Neural cell (in vitro differentiated cells): ENCODE data around the gene NPAS3. TPM values are rescaled to one million over a fixed set of nuclear protein-coding genes. Genes with fewer than 3 reads are reported as not detected.

Source experiments
- H2AFZ ChIP-seq: fragments of 200-600, 300-800 bp; sonication (generic), shearing (Covaris generic); 2 replicates; pipeline ENCODE4 v1.6.0; 2014; ENCODE audit warnings: low read depth, mild to moderate bottlenecking, antibody characterized with exemption, low read length, moderate library complexity
- H3F3A ChIP-seq: fragments of 200-600 bp; shearing (Covaris generic); 2 replicates; pipeline ENCODE4 v1.6.1; 2016; ENCODE audit warnings: mild to moderate bottlenecking, moderate library complexity, mixed read lengths, antibody characterized with exemption, low read length; ENCODE audit not compliant: insufficient read depth, poor library complexity, severe bottlenecking
- H3K27ac ChIP-seq: fragments of 200-600, 300-800 bp; sonication (generic), shearing (Covaris generic); 2 replicates; pipeline ENCODE4 v1.5.1; 2014; ENCODE audit warnings: mild to moderate bottlenecking, low read length, moderate library complexity
- H3K27me3 ChIP-seq: fragments of 300-800, 200-600 bp; sonication (generic), shearing (Covaris generic); 2 replicates; pipeline ENCODE4 v1.6.0; 2014; ENCODE audit warnings: mild to moderate bottlenecking, low read depth, low read length, moderate library complexity; ENCODE audit not compliant: insufficient read depth
- H3K36me3 ChIP-seq: fragments of 300-800, 200-600 bp; sonication (generic), shearing (Covaris generic); 2 replicates; pipeline ENCODE4 v1.5.1; 2014; ENCODE audit warnings: mild to moderate bottlenecking, antibody characterized with exemption, low read length, moderate library complexity; ENCODE audit not compliant: insufficient read depth
- H3K4me2 ChIP-seq: fragments of 300-800, 200-600 bp; sonication (generic), shearing (Covaris generic); 2 replicates; pipeline ENCODE4 v1.6.0; 2014; ENCODE audit warnings: mild to moderate bottlenecking, low read length
- H3K4me3 ChIP-seq: fragments of 300-800, 200-600 bp; sonication (generic), shearing (Covaris generic); 2 replicates; pipeline ENCODE4 v1.5.1; 2014; ENCODE audit warnings: mild to moderate bottlenecking, low read length, moderate library complexity
- H3K79me2 ChIP-seq: fragments of 200-600 bp; shearing (Covaris generic); replicated peaks from 2 replicates; pipeline ENCODE4 v1.6.0; 2014; ENCODE audit warnings: mild to moderate bottlenecking, low read length, moderate library complexity; ENCODE audit not compliant: insufficient read depth
- H3K9ac ChIP-seq: fragments of 300-800, 200-600 bp; sonication (generic), shearing (Covaris generic); 2 replicates; pipeline ENCODE4 v1.6.1; 2016; ENCODE audit warnings: mild to moderate bottlenecking, low read length, mixed read lengths
- H3K9me2 ChIP-seq: fragments of 200-600 bp; shearing (Covaris generic); 2 replicates; pipeline ENCODE4 v1.6.1; 2016; ENCODE audit warnings: mild to moderate bottlenecking, low read length, mixed read lengths; ENCODE audit not compliant: insufficient read depth
- H3K9me3 ChIP-seq: fragments of 200-600, 300-800 bp; sonication (generic), shearing (Covaris generic); 2 replicates; pipeline ENCODE4 v1.6.1; 2016; ENCODE audit warnings: mild to moderate bottlenecking, mixed run types, low read length, moderate library complexity, mixed read lengths
- H4K20me1 ChIP-seq: fragments of 200-600 bp; shearing (Covaris generic); 2 replicates; pipeline ENCODE4 v1.6.1; 2016; ENCODE audit warnings: mild to moderate bottlenecking, mixed run types; ENCODE audit not compliant: insufficient read depth
- CTCF ChIP-seq: fragments of 450-650 bp; IDR thresholded peaks from 2 replicates; pipeline ENCODE4 v1.5.1; 2014; ENCODE audit warnings: antibody characterized with exemption, mild to moderate bottlenecking, moderate library complexity; ENCODE audit not compliant: poor library complexity, severe bottlenecking
- EP300 ChIP-seq: fragments of 450-650 bp; conservative IDR thresholded peaks from 2 replicates; pipeline ENCODE4 v1.6.1; 2014; ENCODE audit warnings: antibody characterized with exemption, mild to moderate bottlenecking, moderate library complexity; ENCODE audit not compliant: poor library complexity, severe bottlenecking
- EZH2 ChIP-seq: fragments of 200-600, 300-800 bp; shearing (Covaris generic), sonication (generic); IDR thresholded peaks from 2 replicates; pipeline ENCODE4 v1.6.1; 2014; ENCODE audit warnings: antibody characterized with exemption, low read length, borderline replicate concordance, mild to moderate bottlenecking; ENCODE audit not compliant: insufficient read depth, poor library complexity, severe bottlenecking
- MXI1 ChIP-seq: fragments of 450-650 bp; conservative IDR thresholded peaks from 2 replicates; pipeline ENCODE4 v1.6.1; 2014; ENCODE audit warnings: antibody characterized with exemption, mild to moderate bottlenecking; ENCODE audit not compliant: poor library complexity, severe bottlenecking
- POLR2AphosphoS5 ChIP-seq: IDR thresholded peaks from 2 replicates; pipeline ENCODE4 v1.6.1; 2012
- RAD21 ChIP-seq: fragments of 450-650 bp; conservative IDR thresholded peaks from 2 replicates; pipeline ENCODE4 v1.6.1; 2014; ENCODE audit warnings: antibody characterized with exemption, mild to moderate bottlenecking, moderate library complexity
- SMC3 ChIP-seq: fragments of 450-650 bp; conservative IDR thresholded peaks from 2 replicates; pipeline ENCODE4 v1.6.1; 2014; ENCODE audit warnings: antibody characterized with exemption, mild to moderate bottlenecking, moderate library complexity; ENCODE audit not compliant: poor library complexity
- TAF1 ChIP-seq: IDR thresholded peaks from 2 replicates; pipeline ENCODE4 v1.6.1; 2012; ENCODE audit warnings: low read depth
- polyA plus RNA-seq: library from polyadenylated mRNA; depleted of rRNA; stranded (reverse); fragments of >200 nt; gene quantifications from 2 replicates; pipeline ENCODE4 v1.2.3, GENCODE V29; 2014
- TF ChIP-seq, protein P1 (sequence below): IDR thresholded peaks from 2 replicates; pipeline ENCODE4 v1.6.1; 2012; ENCODE audit warnings: borderline replicate concordance

Gene NPAS3
- polyA plus RNA-seq, 1 donor from 2014 or later: 1.3 TPM

GRCh38 chr14:33709283-33709682 is 770.6 kb downstream of the NPAS3 start:
- H2AFZ ChIP-seq: no peak overlapping the region
- no peak overlapping the region for H3K27ac ChIP-seq
- no peaks in the 10 kb centered on the region for H3K9me3 ChIP-seq
- H4K20me1 ChIP-seq: no peaks in the 10 kb centered on the region
- H3K9me2 ChIP-seq: no peaks in the 10 kb centered on the region
- H3K79me2 ChIP-seq: no peaks in the 10 kb centered on the region
- H3K36me3 ChIP-seq: no peaks in the 10 kb centered on the region
- H3K4me3 ChIP-seq: no peak overlapping the region
- TF ChIP-seq MXI1: no peak
- TF ChIP-seq POLR2AphosphoS5: no peak
- no peak for TF ChIP-seq CTCF
- TF ChIP-seq RAD21: no peak
- no peak for TF ChIP-seq EP300
- TF ChIP-seq SMC3: no peak
- no peak for TF ChIP-seq TAF1
- no peak for TF ChIP-seq EZH2
- TF ChIP-seq, protein P1, sequence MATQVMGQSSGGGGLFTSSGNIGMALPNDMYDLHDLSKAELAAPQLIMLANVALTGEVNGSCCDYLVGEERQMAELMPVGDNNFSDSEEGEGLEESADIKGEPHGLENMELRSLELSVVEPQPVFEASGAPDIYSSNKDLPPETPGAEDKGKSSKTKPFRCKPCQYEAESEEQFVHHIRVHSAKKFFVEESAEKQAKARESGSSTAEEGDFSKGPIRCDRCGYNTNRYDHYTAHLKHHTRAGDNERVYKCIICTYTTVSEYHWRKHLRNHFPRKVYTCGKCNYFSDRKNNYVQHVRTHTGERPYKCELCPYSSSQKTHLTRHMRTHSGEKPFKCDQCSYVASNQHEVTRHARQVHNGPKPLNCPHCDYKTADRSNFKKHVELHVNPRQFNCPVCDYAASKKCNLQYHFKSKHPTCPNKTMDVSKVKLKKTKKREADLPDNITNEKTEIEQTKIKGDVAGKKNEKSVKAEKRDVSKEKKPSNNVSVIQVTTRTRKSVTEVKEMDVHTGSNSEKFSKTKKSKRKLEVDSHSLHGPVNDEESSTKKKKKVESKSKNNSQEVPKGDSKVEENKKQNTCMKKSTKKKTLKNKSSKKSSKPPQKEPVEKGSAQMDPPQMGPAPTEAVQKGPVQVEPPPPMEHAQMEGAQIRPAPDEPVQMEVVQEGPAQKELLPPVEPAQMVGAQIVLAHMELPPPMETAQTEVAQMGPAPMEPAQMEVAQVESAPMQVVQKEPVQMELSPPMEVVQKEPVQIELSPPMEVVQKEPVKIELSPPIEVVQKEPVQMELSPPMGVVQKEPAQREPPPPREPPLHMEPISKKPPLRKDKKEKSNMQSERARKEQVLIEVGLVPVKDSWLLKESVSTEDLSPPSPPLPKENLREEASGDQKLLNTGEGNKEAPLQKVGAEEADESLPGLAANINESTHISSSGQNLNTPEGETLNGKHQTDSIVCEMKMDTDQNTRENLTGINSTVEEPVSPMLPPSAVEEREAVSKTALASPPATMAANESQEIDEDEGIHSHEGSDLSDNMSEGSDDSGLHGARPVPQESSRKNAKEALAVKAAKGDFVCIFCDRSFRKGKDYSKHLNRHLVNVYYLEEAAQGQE: no peak
- H3F3A ChIP-seq: no peaks in the 10 kb centered on the region
- H3K9ac ChIP-seq: no peak overlapping the region
- H3K4me2 ChIP-seq: no peak overlapping the region
- no peaks in the 10 kb centered on the region for H3K27me3 ChIP-seq

GRCh38 chr14:33709711-33710110 is 771.0 kb downstream of the NPAS3 start:
- Histone ChIP-seq H3K36me3 (no peaks in the 10 kb centered on the region), H3K4me2 (no peak overlapping the region), H3K79me2 (no peaks in the 10 kb centered on the region), H3K27me3 (no peaks in the 10 kb centered on the region), H3K27ac (no peak overlapping the region), H4K20me1 (no peaks in the 10 kb centered on the region), H3K9me2 (no peaks in the 10 kb centered on the region), H3K4me3 (no peak overlapping the region), H3K9me3 (no peaks in the 10 kb centered on the region), H3F3A (no peaks in the 10 kb centered on the region), H2AFZ (no peak overlapping the region), H3K9ac (no peak overlapping the region)
- TF ChIP-seq RAD21: no peak
- no peak for TF ChIP-seq SMC3
- TF ChIP-seq, protein P1: no peak
- TF ChIP-seq POLR2AphosphoS5: no peak
- TF ChIP-seq EP300: no peak
